ENCODE data around the gene RFX4. TPM values are rescaled to one million over a fixed set of nuclear protein-coding genes. Genes with fewer than 3 reads are reported as not detected.

Gene RFX4
- total and polyA plus RNA-seq, 10 of the 15 experiments (the other 5 are each of a cell fraction or from before 2014, with no cell fraction given), result 0.02 to 0.23 TPM; not detected in 8

DNA sequence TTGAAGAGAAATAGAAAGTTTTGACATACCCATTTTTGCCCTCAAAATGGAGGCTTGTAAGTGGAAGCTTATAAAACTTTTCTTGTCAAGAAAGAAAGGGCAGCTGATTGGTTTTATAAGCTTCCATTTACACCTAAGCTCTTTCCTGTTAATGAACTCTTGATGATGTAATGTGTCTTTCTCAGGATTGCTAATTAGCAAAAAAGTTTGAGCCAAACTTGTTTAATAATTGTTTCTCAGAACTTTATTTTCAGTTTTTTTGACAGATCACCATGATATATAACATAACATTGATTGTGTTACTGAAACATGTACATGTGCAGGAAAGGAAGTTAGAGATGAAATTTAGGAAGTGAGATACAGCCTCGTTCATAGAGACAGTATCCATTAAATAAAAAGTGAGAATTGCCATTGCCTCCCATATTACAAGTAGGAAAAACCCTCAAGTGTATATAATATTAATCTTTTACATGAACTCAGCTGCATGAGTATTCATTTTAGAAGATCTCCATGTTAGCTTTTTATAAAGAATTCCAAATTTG, 218.4 kb downstream of the RFX4 start:
- Histone ChIP-seq H3K36me3 (ENCODE audit: control insufficient read depth in 2 of 2, insufficient read depth in 2 of 2, low read length in 1 of 2) (peaks cover 0 to 4% of the 10 kb centered on the region in 2 experiments; a peak in 1 of 4 replicates), H3K4me2 (ENCODE audit: control insufficient read depth, insufficient read depth) (no peak overlapping the region), H3K4me3 (no peak overlapping the region), H2AFZ (ENCODE audit: control insufficient read depth, low read depth, low read length) (no peak overlapping the region), H3K9ac (ENCODE audit: control insufficient read depth, insufficient read depth, low read length) (no peak overlapping the region), H3K9me3 (replicated peaks; ENCODE audit: control insufficient read depth, insufficient read depth, low read length) (no peaks in the 10 kb centered on the region), H3K27ac (ENCODE audit: control insufficient read depth, insufficient read depth) (no peak overlapping the region), H3K4me1 (ENCODE audit: control insufficient read depth, insufficient read depth, low read length) (no peaks in the 10 kb centered on the region), H3K27me3 (replicated peaks in 1 of 2; ENCODE audit: control insufficient read depth in 2 of 2, insufficient read depth in 2 of 2, low read length in 1 of 2) (no peaks in the 10 kb centered on the region), H3K79me2 (ENCODE audit: control insufficient read depth, insufficient read depth, low read length) (no peaks in the 10 kb centered on the region), H4K20me1 (ENCODE audit: control insufficient read depth, insufficient read depth) (no peaks in the 10 kb centered on the region)
- ChIA-PET SMC1A (ENCODE audit: uncharacterized antibody, unreplicated experiment) (interaction anchor here (0.7 to 1.6 kb wide), 8 partner anchors 11 to 215 kb away, joined by 3 to 6 read pairs (median 3); no protein-coding TSS in a partner anchor), CTCF (interaction anchor here (1.0 to 3.1 kb wide), 5 partner anchors 11 to 121 kb away, joined by 3 to 13 read pairs (median 4); no protein-coding TSS in a partner anchor), POLR2A (interaction anchor here (1.3 kb wide), 1 partner anchor 11 kb away, joined by 6 read pairs; no protein-coding TSS in a partner anchor), RAD21 (ENCODE audit: unreplicated experiment) (interaction anchor here (1.1 to 2.2 kb wide), 4 partner anchors 11 to 118 kb away, joined by 3 to 8 read pairs (median 4); no protein-coding TSS in a partner anchor)
- no TSS peak for BruUV-seq (replicated peaks)
- WGBS (ENCODE audit: insufficient coverage, insufficient replicate concordance, low lambda C conversion rate, missing lambda C conversion rate), result 0% methylated on average over 1 of the region's 1 CpG
- TF ChIP-seq RCOR1 (conservative IDR thresholded peaks at IDR 0.05; ENCODE audit: low read depth, low read length) (no peak), RELA (IDR thresholded peaks at IDR 0.05; ENCODE audit: borderline replicate concordance, partially characterized antibody) (no peak), MTA2 (IDR thresholded peaks at IDR 0.05; ENCODE audit: low read depth) (peak; percentile 82), CEBPB (IDR thresholded peaks at IDR 0.05; ENCODE audit: borderline replicate concordance in 1 of 2, low read depth in 2 of 2, low read length in 2 of 2) (no peak), SPI1 (IDR thresholded peaks at IDR 0.05; ENCODE audit: borderline replicate concordance, insufficient read depth, low read depth, low read length) (peak; percentile 65; the same call in 1 of the 2 replicates), ZNF274 (IDR thresholded peaks at IDR 0.05; ENCODE audit: insufficient read depth, insufficient read length) (no peak), ATF7 (IDR thresholded peaks at IDR 0.05; ENCODE audit: low read depth) (peak; percentile 82), BMI1 (IDR thresholded peaks at IDR 0.05; ENCODE audit: borderline replicate concordance) (no peak), NR2F1 (conservative IDR thresholded peaks at IDR 0.05) (no peak)
- no peak for DNase-seq (ENCODE audit: low read depth, low spot score)
- FAIRE-seq, result no peak
- in situ Hi-C loops (cut with MboI) (no loop called here), intact Hi-C loops (cut with micrococcal nuclease; ENCODE audit: unreplicated experiment) (no loop called here)
- peak; percentile 79 for ATAC-seq

Data from GM12878 (cell line).